Ascending aorta (tissue), 2 donors: ENCODE measurements around the gene AQP1. TPM values are rescaled to one million over a fixed set of nuclear protein-coding genes. Genes with fewer than 3 reads are reported as not detected.

ENCODE experiments used
- DNase-seq, 2 donors: peaks; one replicate each; pipeline ENCODE4 v3.0.0-alpha.2; 2019; ENCODE audit warnings: low spot score in 2 of 2
- H3K27ac ChIP-seq, 2 donors: fragments of 200-600 bp; sonication (generic); one replicate each; pipeline ENCODE4 v1.5.1; 2016 to 2017; ENCODE audit warnings: mild to moderate bottlenecking in 1 of 2
- H3K27me3 ChIP-seq: fragments of 200-600 bp; sonication (generic); one replicate; pipeline ENCODE4 v1.5.1; 2017
- H3K36me3 ChIP-seq, 2 donors: fragments of 200-600 bp; sonication (generic); one replicate each; pipeline ENCODE4 v1.5.1; 2016
- H3K4me1 ChIP-seq, 2 donors: fragments of 200-600 bp; sonication (generic); one replicate each; pipeline ENCODE4 v1.5.1; 2016 to 2017; ENCODE audit warnings: mild to moderate bottlenecking in 1 of 2
- H3K4me3 ChIP-seq, 2 donors: fragments of 200-600 bp; sonication (generic); one replicate each; pipeline ENCODE4 v1.5.1; 2016 to 2017; ENCODE audit warnings: mild to moderate bottlenecking in 1 of 2
- H3K9me3 ChIP-seq, 2 donors: fragments of 200-600 bp; sonication (generic); one replicate each; pipeline ENCODE4 v1.5.1; 2016
- intact Hi-C: fragments of 100-400 bp; cut with DNase I; formaldehyde crosslinking; loops from one replicate; pipeline ENCODE4 v1.15.1; 2023
- total RNA-seq: library from RNA; depleted of rRNA; stranded (reverse); fragments of >200 nt; gene quantifications from one replicate; pipeline ENCODE4 v1.1.0, GENCODE V29; 2016
- TF ChIP-seq, protein P1 (sequence below), 3 experiments: fragments of 200-600 bp in 2 of 3; fragments of 450-650 bp in 1 of 3; sonication (generic) in 2 of 3; IDR thresholded peaks; one replicate each; pipeline ENCODE4 v1.5.1; 2016 to 2019; ENCODE audit warnings: antibody characterized with exemption in 3 of 3, mild to moderate bottlenecking in 1 of 3, moderate library complexity in 1 of 3

The AQP1 gene
- total RNA-seq: 2,113 TPM

DNA sequence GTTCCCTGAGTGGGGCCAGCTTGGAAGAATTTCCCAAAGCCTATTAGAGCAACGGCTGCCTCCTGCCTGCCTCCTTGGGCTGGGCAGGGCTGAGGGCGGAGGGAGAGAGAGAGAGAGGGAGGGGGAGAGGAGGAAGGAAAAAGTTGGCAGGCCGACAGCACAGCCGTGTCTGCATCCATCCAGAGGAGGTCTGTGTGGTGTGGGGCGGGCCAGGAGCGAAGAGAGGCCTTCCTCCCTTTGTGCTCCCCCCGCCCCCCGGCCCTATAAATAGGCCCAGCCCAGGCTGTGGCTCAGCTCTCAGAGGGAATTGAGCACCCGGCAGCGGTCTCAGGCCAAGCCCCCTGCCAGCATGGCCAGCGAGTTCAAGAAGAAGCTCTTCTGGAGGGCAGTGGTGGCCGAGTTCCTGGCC is at the start of gene AQP1:
Gene AQP1 (plus strand): TSS at position 293 of the 409 bp plus-strand sequence. CDS start 57 bp downstream, at position 350.
- H3K4me1 ChIP-seq: peaks cover 23 to 50% of the 10 kb centered on the region in 2 donors
- TF ChIP-seq, protein P1, sequence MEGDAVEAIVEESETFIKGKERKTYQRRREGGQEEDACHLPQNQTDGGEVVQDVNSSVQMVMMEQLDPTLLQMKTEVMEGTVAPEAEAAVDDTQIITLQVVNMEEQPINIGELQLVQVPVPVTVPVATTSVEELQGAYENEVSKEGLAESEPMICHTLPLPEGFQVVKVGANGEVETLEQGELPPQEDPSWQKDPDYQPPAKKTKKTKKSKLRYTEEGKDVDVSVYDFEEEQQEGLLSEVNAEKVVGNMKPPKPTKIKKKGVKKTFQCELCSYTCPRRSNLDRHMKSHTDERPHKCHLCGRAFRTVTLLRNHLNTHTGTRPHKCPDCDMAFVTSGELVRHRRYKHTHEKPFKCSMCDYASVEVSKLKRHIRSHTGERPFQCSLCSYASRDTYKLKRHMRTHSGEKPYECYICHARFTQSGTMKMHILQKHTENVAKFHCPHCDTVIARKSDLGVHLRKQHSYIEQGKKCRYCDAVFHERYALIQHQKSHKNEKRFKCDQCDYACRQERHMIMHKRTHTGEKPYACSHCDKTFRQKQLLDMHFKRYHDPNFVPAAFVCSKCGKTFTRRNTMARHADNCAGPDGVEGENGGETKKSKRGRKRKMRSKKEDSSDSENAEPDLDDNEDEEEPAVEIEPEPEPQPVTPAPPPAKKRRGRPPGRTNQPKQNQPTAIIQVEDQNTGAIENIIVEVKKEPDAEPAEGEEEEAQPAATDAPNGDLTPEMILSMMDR (IDR thresholded peaks at IDR 0.05): peak; percentile 6 to 45 (median 8)
- H3K4me3 ChIP-seq: peak within 1 kb of the TSS; percentile 62 to 88
- peak; percentile 84 to 98 for DNase-seq
- H3K27me3 ChIP-seq: no peaks in the 10 kb centered on the region
- H3K36me3 ChIP-seq: no peaks in the 10 kb centered on the region
- H3K9me3 ChIP-seq: no peaks in the 10 kb centered on the region
- H3K27ac ChIP-seq: peak within 1 kb of the TSS; percentile 92 to 97
- intact Hi-C loops: loop anchor here (1.0 to 10.0 kb wide), 5 partner anchors 59 to 317 kb away; partner anchors contain the start of genes GARS1 and INMT

DNA sequence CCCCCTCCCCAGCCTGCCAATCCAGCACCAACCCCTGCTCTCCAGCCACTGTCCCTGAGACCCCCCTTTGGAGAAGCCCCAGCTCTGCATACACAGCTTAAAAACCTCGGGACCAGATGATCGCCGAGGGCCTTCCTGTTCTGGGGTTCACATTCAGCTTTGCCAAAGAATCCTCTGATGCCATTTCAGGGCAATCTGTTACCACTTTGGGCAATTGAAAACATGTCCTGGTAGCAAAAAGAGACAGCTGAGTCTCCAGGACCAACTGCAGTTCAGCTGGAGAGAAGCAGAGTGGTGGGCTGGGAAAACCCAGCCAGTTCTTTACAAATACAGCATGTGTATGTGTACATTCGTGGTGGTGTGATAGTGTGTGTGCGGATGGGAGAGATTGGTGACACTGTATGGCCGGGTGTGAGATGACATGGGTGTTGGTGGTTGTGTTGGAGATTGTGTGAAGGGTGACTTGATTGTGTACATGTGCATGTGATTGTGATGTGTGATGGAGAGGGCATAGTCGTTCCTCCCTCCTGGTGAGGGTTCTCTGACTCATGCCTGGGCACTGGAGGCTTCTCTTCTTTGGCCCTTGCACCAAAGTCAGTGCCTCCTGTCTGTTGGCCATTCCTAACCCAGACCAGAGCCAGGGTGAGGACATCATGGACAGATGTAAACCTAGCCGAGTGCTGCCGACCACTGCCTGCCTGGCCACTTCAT is 48.5 kb upstream of the AQP1 start:
- H3K4me3 ChIP-seq: no peak overlapping the region
- peaks cover 11 to 24% of the 10 kb centered on the region in 2 donors for H3K4me1 ChIP-seq
- peaks cover 7 to 11% of the 10 kb centered on the region in 2 donors for H3K36me3 ChIP-seq
- TF ChIP-seq, protein P1 (IDR thresholded peaks at IDR 0.05): no peak
- H3K27me3 ChIP-seq: no peaks in the 10 kb centered on the region
- DNase-seq: no peak
- H3K27ac ChIP-seq: peak overlapping the region; percentile 65 to 66
- intact Hi-C loops: no loop called here
- no peaks in the 10 kb centered on the region for H3K9me3 ChIP-seq

DNA sequence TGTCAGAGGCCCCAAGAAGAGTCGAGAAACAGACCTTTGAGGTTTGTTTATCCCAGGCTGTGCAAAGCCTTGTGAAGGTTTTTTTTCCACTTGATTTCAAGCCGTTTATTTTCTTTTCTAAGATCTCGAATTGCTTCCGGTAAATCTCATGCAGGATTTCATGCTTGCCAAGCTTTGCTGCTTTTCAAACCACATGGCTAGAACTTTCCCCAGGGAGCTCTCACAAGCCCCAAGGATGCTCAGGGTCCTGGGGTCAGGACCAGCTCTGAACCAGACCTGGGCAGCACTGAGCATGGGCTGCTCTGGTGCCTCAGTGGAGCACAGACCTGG is 48.0 kb upstream of the AQP1 start:
- intact Hi-C loops: loop anchor here (2.0 kb wide), 1 partner anchor 25 kb away; no protein-coding TSS in a partner anchor
- TF ChIP-seq, protein P1 (IDR thresholded peaks at IDR 0.05): no peak

DNA sequence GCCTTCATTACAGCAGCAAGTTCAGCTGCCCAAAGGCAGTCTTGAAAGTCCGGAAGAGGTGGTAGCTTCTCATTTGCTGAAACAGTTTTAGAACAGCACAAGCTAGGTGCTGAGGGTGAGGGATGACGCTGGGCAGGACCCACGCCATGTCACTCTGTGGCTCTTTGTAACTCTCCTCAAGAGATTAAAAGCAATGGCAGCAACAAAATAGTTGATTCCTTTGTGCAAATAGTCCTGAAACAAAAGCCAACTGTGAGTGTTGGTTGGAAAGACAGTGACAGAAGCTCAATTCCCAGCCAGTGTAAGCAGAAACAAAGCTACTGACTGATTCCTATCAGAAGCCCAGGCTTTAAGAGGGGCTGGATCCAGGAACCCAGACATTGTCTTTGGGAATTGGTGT is 47.6 kb upstream of the AQP1 start:
- H3K4me1 ChIP-seq: peaks cover 11 to 24% of the 10 kb centered on the region in 2 donors
- peaks cover 4 to 11% of the 10 kb centered on the region in 2 donors for H3K36me3 ChIP-seq
- intact Hi-C loops: loop anchor here (2.0 kb wide), 1 partner anchor 25 kb away; no protein-coding TSS in a partner anchor
- no peak for DNase-seq
- H3K4me3 ChIP-seq: no peak overlapping the region
- H3K27me3 ChIP-seq: no peaks in the 10 kb centered on the region
- H3K9me3 ChIP-seq: no peaks in the 10 kb centered on the region
- peak overlapping the region; percentile 65 to 66 for H3K27ac ChIP-seq
- TF ChIP-seq, protein P1 (IDR thresholded peaks at IDR 0.05): no peak

More for the DNA sequence above, 48.0 kb upstream of the AQP1 start:
- Histone ChIP-seq H3K36me3 (peaks cover 6 to 11% of the 10 kb centered on the region in 2 donors), H3K27me3 (no peaks in the 10 kb centered on the region), H3K4me3 (no peak overlapping the region), H3K27ac (peak overlapping the region; percentile 65 to 66), H3K9me3 (no peaks in the 10 kb centered on the region), H3K4me1 (peaks cover 11 to 24% of the 10 kb centered on the region in 2 donors)
- DNase-seq: no peak

DNA sequence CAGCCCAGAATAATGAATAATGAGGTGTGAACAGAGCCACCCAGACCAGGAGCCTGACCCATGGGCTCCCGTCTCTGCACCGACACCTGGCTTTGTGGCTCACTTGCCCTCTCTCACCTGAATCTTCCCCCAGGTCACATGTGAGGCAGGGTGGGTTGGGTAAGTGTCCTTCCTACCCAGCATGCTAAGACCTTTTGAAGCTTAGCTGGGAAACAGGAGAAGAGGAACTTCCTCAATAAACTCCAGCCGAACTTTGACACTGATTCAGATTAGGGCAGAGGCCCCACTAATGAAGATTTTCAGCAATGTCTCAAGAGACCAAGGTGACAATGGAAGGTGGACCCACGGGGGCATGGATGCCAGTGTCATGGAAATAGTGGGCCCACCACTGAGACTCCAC is 46.6 kb upstream of the AQP1 start:
- Histone ChIP-seq H3K4me1 (peaks cover 12 to 28% of the 10 kb centered on the region in 2 donors), H3K27ac (peak overlapping the region; percentile 65 to 66), H3K9me3 (no peaks in the 10 kb centered on the region), H3K4me3 (no peak overlapping the region), H3K36me3 (peaks cover 4 to 7% of the 10 kb centered on the region in 2 donors), H3K27me3 (no peaks in the 10 kb centered on the region)
- intact Hi-C loops: loop anchor here (2.0 kb wide), 1 partner anchor 24 kb away; no protein-coding TSS in a partner anchor
- TF ChIP-seq, protein P1 (IDR thresholded peaks at IDR 0.05): no peak
- no peak for DNase-seq
